HepG2 (cell line): ENCODE measurements around the gene RAD18. TPM values are rescaled to one million over a fixed set of nuclear protein-coding genes. Genes with fewer than 3 reads are reported as not detected.
A peak's percentile ranks its signal among the peaks of the same experiment; 100 is the strongest.

ENCODE experiments used
- ATAC-seq: fragments of 200-7000 bp; cut with Tn5 transposase; 3 replicates; pipeline ENCODE4 v1.9.1; 2020; ENCODE audit warnings: mild to moderate bottlenecking, moderate library complexity
- BruUV-seq: library from RNA; stranded (reverse); fragments of 400-500 nt; replicated peaks from 2 replicates; lab custom pipeline; 2021; lab: Mats Ljungman, UMichigan
- CTCF ChIA-PET: fragments of 300-600 bp; formaldehyde crosslinking; extraction: SDS; loops from one replicate; lab custom pipeline; 2021; ENCODE audit warnings: low total read pairs, inconsistent platforms, low intra/inter-chr PET ratio; lab: Yijun Ruan, JAX
- POLR2A ChIA-PET: fragments of 350-600 bp; sonication (Branson Sonifier 250); formaldehyde crosslinking; loops from one replicate; lab custom pipeline; 2020; ENCODE audit warnings: antibody characterized with exemption, inconsistent platforms; lab: Yijun Ruan, JAX
- DNase-seq: peaks from one replicate; pipeline ENCODE4 v3.0.0-alpha.2; 2015; ENCODE audit warnings: low spot score
- FAIRE-seq: peaks from 3 replicates; lab custom pipeline; 2011; peaks lifted over from hg19 to GRCh38; lab: Jason Lieb, UNC
- H2AFZ ChIP-seq: one replicate; pipeline ENCODE4 v1.6.1; 2011; ENCODE audit warnings: low read length, inconsistent platforms
- H3K27ac ChIP-seq: fragments of 300-600 bp; 3 replicates; pipeline ENCODE4 v1.8.0; 2011; ENCODE audit warnings: mixed run types, mild to moderate bottlenecking, mixed read lengths, low read length, inconsistent platforms; ENCODE audit not compliant: insufficient read depth; ENCODE audit errors: extremely low read length
- H3K27me3 ChIP-seq, 2 experiments: fragments of 200-600 bp in 1 of 2; 2 replicates in 1 of 2; 3 replicates in 1 of 2; pipeline versions ENCODE4 v1.6.0 to v1.8.0; 2011; ENCODE audit warnings: low read length in 2 of 2, mild to moderate bottlenecking in 2 of 2, moderate library complexity in 2 of 2, inconsistent platforms in 1 of 2; ENCODE audit not compliant: insufficient read depth in 2 of 2, control insufficient read depth in 1 of 2
- H3K36me3 ChIP-seq, 2 experiments: fragments of 200-600 bp in 1 of 2; replicated peaks in 1 of 2; 2 replicates in 1 of 2; 3 replicates in 1 of 2; pipeline versions ENCODE4 v1.5.1 to v1.8.0; 2011; ENCODE audit warnings: low read length in 2 of 2, inconsistent platforms in 1 of 2; ENCODE audit not compliant: insufficient read depth in 2 of 2, control insufficient read depth in 1 of 2
- H3K4me1 ChIP-seq: 2 replicates; pipeline ENCODE4 v1.5.1; 2012; ENCODE audit warnings: low read length, inconsistent platforms; ENCODE audit not compliant: insufficient read depth
- H3K4me2 ChIP-seq: 2 replicates; pipeline ENCODE4 v1.6.0; 2011; ENCODE audit warnings: low read depth, low read length, inconsistent platforms
- H3K4me3 ChIP-seq, 3 experiments: fragments of 200-600 bp in 1 of 3; sonication (generic), shearing (Covaris generic) in 1 of 3; replicated peaks in 1 of 3; 2 replicates each; pipeline ENCODE4 v1.5.1; 2011 to 2016; ENCODE audit warnings: low read length in 3 of 3, inconsistent platforms in 2 of 3, low read depth in 2 of 3, mild to moderate bottlenecking in 2 of 3, control low read depth in 1 of 3, mixed read lengths in 1 of 3; ENCODE audit not compliant: insufficient read depth in 1 of 3
- H3K79me2 ChIP-seq: one replicate; pipeline ENCODE4 v1.6.1; 2011; ENCODE audit warnings: low read length, inconsistent platforms; ENCODE audit not compliant: insufficient read depth
- H3K9ac ChIP-seq: 2 replicates; pipeline ENCODE4 v1.6.0; 2011; ENCODE audit warnings: mild to moderate bottlenecking, low read depth, low read length, inconsistent platforms; ENCODE audit not compliant: insufficient read depth
- H3K9me3 ChIP-seq: 2 replicates; pipeline ENCODE4 v1.5.1; 2012; ENCODE audit warnings: mild to moderate bottlenecking, low read length
- H4K20me1 ChIP-seq: 2 replicates; pipeline ENCODE4 v1.6.0; 2011; ENCODE audit warnings: inconsistent platforms, mild to moderate bottlenecking, low read length, moderate library complexity; ENCODE audit not compliant: insufficient read depth
- GABPA ChIP-seq, 2 experiments: IDR thresholded peaks; 2 replicates each; pipeline ENCODE4 v1.6.1; 2011 to 2016; ENCODE audit warnings: low read depth in 2 of 2, low read length in 1 of 2, missing biosample characterization in 1 of 2, missing genetic modification characterization in 1 of 2
- HOXD1 ChIP-seq: sonication (generic); formaldehyde crosslinking; IDR thresholded peaks from 2 replicates; pipeline ENCODE4 v1.5.0; 2020; ENCODE audit warnings: missing genetic modification reagents
- IKZF1 ChIP-seq: fragments of 450-650 bp; IDR thresholded peaks from 2 replicates; pipeline ENCODE4 v1.7.1; 2016
- NONO ChIP-seq, 2 experiments: fragments of 450-650 bp in 1 of 2; sonication (generic) in 1 of 2; formaldehyde crosslinking in 1 of 2; IDR thresholded peaks in 1 of 2; conservative IDR thresholded peaks in 1 of 2; 2 replicates each; pipeline versions ENCODE4 v1.6.1 to v1.8.0; 2017 to 2022; ENCODE audit warnings: mild to moderate bottlenecking in 1 of 2, missing genetic modification reagents in 1 of 2, moderate library complexity in 1 of 2
- POGK ChIP-seq: sonication (generic); formaldehyde crosslinking; conservative IDR thresholded peaks from 2 replicates; pipeline ENCODE4 v1.8.0; 2022; ENCODE audit warnings: mild to moderate bottlenecking, moderate library complexity, missing genetic modification reagents
- SKIL ChIP-seq: sonication (generic); formaldehyde crosslinking; IDR thresholded peaks from 2 replicates; pipeline ENCODE4 v1.8.0; 2022; ENCODE audit warnings: missing genetic modification reagents, mild to moderate bottlenecking, moderate library complexity, borderline replicate concordance
- ZBTB7A ChIP-seq: sonication (generic); formaldehyde crosslinking; IDR thresholded peaks from 2 replicates; pipeline ENCODE4 v1.8.0; 2022; ENCODE audit warnings: mild to moderate bottlenecking, missing genetic modification reagents
- ZFP91 ChIP-seq: sonication (generic); formaldehyde crosslinking; IDR thresholded peaks from 2 replicates; pipeline ENCODE4 v1.9.0; 2022; ENCODE audit warnings: missing genetic modification reagents, mild to moderate bottlenecking, borderline replicate concordance
- ZNF577 ChIP-seq: sonication (generic); formaldehyde crosslinking; IDR thresholded peaks from 2 replicates; pipeline ENCODE4 v1.4.0; 2020; ENCODE audit warnings: mild to moderate bottlenecking, low read depth, missing genetic modification reagents, borderline replicate concordance
- ZNF629 ChIP-seq: sonication (generic); formaldehyde crosslinking; conservative IDR thresholded peaks from 2 replicates; pipeline ENCODE4 v1.5.0; 2020; ENCODE audit warnings: missing genetic modification reagents
- ZNF713 ChIP-seq: sonication (generic); formaldehyde crosslinking; IDR thresholded peaks from 2 replicates; pipeline ENCODE4 v1.4.0; 2020; ENCODE audit warnings: mild to moderate bottlenecking, missing genetic modification reagents
- ZNF749 ChIP-seq: sonication (generic); formaldehyde crosslinking; IDR thresholded peaks from 2 replicates; pipeline ENCODE4 v1.8.0; 2022; ENCODE audit warnings: mild to moderate bottlenecking, missing genetic modification reagents, moderate library complexity, borderline replicate concordance
- ZNF790 ChIP-seq: sonication (generic); formaldehyde crosslinking; IDR thresholded peaks from 2 replicates; pipeline ENCODE4 v1.8.0; 2022; ENCODE audit warnings: missing genetic modification reagents, mild to moderate bottlenecking, borderline replicate concordance
- WGBS: methylation state at CpG from one replicate; pipeline ENCODE4 v1.1.6; 2017; ENCODE audit warnings: low lambda C conversion rate; 5-methylcytosine and 5-hydroxymethylcytosine counted together
- in situ Hi-C: cut with HindIII; loops from 2 replicates; pipeline ENCODE4 v1.10.0; 2017; ENCODE audit warnings: low pct_unique_long_range_greater_than_20kb; ENCODE audit not compliant: extremely low pct_ligation_motif_present
- intact Hi-C: fragments of 100-400 bp; cut with micrococcal nuclease; formaldehyde crosslinking; loops from one replicate; pipeline ENCODE4 v1.10.0; 2022; ENCODE audit not compliant: unreplicated experiment
- polyA plus RNA-seq, 8 experiments: library from polyadenylated mRNA; depleted of rRNA in 3 of 8; stranded (reverse) in 7 of 8; unstranded in 1 of 8; fragments of >200 nt; fragmentation: Illumina TruSeq in 4 of 8; extraction: Trizol in 4 of 8; gene quantifications; 2 replicates each; pipeline versions ENCODE4 v1.2.1 to v1.2.3, GENCODE V29; 2011 to 2016; ENCODE audit warnings: low read depth in 4 of 8, missing spikeins in 1 of 8, mixed read lengths in 1 of 8; ENCODE audit not compliant: insufficient read depth in 1 of 8
- total RNA-seq, 5 experiments: library from RNA; depleted of rRNA; stranded (reverse); fragments of >200 nt; fragmentation: Illumina TruSeq; extraction: Trizol; gene quantifications; 2 replicates each; pipeline ENCODE4 v1.2.3, GENCODE V29; 2016; ENCODE audit warnings: low read depth in 1 of 5

The RAD18 gene
- total and polyA plus RNA-seq, 2 of the 13 experiments (the other 11 are each of a cell fraction or from before 2014, with no cell fraction given): 5.9 to 20.7 TPM

GRCh38 chr3:8842293-8842692 is 121.0 kb downstream of the RAD18 start:
- Histone ChIP-seq H3K9ac (no peak overlapping the region), H3K4me1 (no peaks in the 10 kb centered on the region), H3K9me3 (no peaks in the 10 kb centered on the region), H3K27ac (no peak overlapping the region), H2AFZ (no peak overlapping the region), H3K4me2 (no peak overlapping the region), H3K36me3 (no peaks in the 10 kb centered on the region), H4K20me1 (no peaks in the 10 kb centered on the region), H3K4me3 (no peak overlapping the region), H3K27me3 (no peaks in the 10 kb centered on the region), H3K79me2 (no peaks in the 10 kb centered on the region)
- FAIRE-seq (no peak), DNase-seq (no peak), ATAC-seq (no peak)
- CTCF ChIA-PET: no interaction called here
- in situ Hi-C loops (no loop called here), intact Hi-C loops (no loop called here)
- no TSS peak for BruUV-seq
- TF ChIP-seq ZNF629 (CRISPR knock-in tag): peak; percentile 81
- no peak for TF ChIP-seq ZNF577 (CRISPR knock-in tag)
- 65% methylated on average over 2 of the region's 2 CpGs for WGBS
- POLR2A ChIA-PET: no interaction called here

DNA sequence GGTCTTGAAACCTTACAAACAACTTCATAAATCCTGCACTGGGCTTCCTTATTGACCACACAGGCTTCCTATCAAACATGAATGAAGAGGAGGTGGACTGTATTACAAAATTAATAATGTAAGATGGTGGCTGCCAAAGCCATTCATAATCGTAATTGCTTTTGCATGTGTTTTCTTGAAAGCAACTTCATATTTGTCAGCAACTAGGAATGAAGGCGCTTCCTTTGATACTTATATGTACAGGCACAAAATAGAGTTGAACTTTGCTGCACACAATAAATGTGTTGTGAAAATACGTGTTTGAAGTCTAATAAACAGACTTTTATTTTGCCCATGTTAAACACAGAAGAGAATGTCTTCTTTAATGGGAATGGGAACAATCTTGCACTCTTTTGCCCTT is 121.8 kb downstream of the RAD18 start:
- H4K20me1 ChIP-seq: no peaks in the 10 kb centered on the region
- TF ChIP-seq ZFP91 (CRISPR knock-in tag) (no peak), SKIL (CRISPR knock-in tag) (no peak), ZNF713 (CRISPR knock-in tag) (no peak), HOXD1 (CRISPR knock-in tag) (no peak), IKZF1 (no peak), ZNF749 (no peak), ZNF790 (CRISPR knock-in tag) (no peak), ZBTB7A (CRISPR knock-in tag) (no peak), NONO (IDR thresholded peaks at IDR 0.05) (no peak), NONO (CRISPR knock-in tag; conservative IDR thresholded peaks at IDR 0.05) (no peak), POGK (CRISPR knock-in tag) (no peak), GABPA (IDR thresholded peaks at IDR 0.05; ENCODE audit: low read depth, low read length) (no peak), GABPA (CRISPR knock-in tag; IDR thresholded peaks at IDR 0.05; ENCODE audit: low read depth) (no peak)
- TF ChIP-seq, all 625 proteins: peak for 0
- Histone ChIP-seq H3K9ac (no peak overlapping the region), H3K27me3 (no peaks in the 10 kb centered on the region), H3K4me3 (no peak overlapping the region), H3K27ac (no peak overlapping the region), H3K36me3 (no peaks in the 10 kb centered on the region), H3K4me1 (no peaks in the 10 kb centered on the region), H2AFZ (no peak overlapping the region), H3K4me2 (no peak overlapping the region), H3K79me2 (no peaks in the 10 kb centered on the region), H3K9me3 (no peaks in the 10 kb centered on the region)
- ATAC-seq (no peak), FAIRE-seq (no peak), DNase-seq (no peak)
- WGBS: 86% methylated on average over 3 of the region's 3 CpGs
- no TSS peak for BruUV-seq
- ChIA-PET POLR2A (no interaction called here), CTCF (no interaction called here)
- intact Hi-C loops (no loop called here), in situ Hi-C loops (no loop called here)
